NCI-H2227 (cell line): ENCODE data around the gene TSHZ2.
"Not testable (repeated sequence)": the region's sequence is repeated elsewhere in the genome, so short reads cannot be mapped to it uniquely, and the experiment has no call there.

Experiments used
- DNase-seq: peaks from one replicate; lab custom pipeline; 2025; ENCODE audit not compliant: unreplicated experiment; lab: John Stamatoyannopoulos, UW

TSHZ2 gene

DNA sequence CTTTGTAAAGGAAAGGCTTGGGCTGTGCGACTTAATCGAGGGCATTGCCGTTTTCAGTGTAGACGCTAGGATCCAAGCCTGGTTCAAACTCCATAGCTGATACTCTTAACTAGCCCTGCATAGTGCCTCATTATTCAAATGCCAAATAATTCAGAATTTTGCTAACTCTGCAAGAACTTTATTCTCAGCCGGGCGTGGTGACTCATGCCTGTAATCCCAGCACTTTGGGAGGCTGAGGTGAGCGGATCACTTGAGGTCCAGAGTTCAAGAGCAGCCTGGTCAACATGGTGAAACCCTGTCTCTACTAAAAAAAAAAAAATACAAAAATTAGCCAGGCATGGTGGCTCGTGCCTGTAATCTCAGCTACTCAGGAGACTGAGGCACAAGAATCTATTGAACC is 394.8 kb downstream of the TSHZ2 start:
- not testable (repeated sequence) for DNase-seq

DNA sequence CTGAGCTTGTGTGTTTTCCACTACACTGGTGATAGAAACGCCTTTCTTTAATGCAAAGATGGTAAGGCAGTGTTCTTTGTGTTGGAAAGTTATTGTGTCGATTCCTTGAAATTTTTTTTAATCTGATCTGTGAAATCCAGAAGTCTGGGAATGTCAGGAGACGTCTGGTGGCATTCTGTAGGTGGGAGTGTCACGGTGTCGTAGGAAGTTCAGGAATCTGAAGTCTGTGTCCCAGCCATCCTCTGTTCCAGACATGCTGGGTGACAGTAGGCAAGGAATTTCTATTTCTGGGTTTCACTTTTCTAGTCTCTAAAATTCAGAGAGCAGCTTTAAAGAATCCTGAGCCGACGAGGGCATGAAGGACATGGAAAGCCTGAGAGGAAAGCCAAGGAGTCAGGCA is 397.7 kb downstream of the TSHZ2 start:
- DNase-seq, result no peak

DNA sequence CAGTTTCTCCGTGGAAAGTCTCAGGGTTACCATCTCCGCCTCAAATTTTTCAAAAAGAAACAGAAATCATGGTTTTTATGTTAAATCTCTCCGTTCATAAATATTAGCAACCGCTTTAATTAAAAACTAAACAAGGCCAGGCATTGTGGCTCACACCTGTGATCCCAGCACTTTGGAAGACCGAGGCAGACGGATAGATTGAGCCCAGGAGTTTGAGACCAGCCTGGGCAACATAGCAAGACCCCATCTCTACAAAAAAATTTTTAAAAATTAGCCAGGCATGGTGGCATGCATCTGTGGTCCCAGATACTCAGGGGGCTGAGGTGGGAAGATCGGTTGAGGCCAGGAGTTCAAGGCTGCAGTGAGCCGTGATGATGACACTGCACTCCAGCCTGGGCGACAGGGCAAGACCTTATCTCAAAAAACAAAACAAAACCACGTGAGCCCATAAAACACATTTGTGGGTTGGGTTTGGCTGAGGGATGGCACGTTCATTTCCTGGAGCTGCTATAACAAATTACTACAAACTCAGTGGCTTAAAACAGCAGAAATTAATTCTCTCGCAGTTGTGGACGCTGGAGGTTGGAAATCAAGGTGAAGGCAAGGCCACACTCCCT is 398.3 kb downstream of the TSHZ2 start:
- DNase-seq, result no peak

DNA sequence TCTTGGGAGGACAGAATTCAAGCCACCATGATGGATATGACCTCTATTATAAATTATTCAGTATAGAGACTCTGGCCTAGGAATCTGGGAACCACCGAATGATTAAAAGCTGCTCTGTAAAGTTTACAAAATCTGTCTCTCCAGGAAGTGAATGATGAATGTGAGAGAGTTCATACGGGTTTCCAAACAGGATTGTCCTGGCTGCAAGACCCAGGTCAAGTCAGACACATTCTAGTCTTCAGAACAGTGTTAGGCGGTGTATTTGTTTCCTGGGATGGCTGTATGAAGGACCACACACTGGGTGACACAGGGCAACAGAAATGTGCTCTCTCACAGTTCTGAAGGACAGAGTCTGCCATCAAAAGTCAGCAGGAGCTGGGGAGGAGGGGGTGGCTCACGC is 399.1 kb downstream of the TSHZ2 start:
- no peak for DNase-seq

DNA sequence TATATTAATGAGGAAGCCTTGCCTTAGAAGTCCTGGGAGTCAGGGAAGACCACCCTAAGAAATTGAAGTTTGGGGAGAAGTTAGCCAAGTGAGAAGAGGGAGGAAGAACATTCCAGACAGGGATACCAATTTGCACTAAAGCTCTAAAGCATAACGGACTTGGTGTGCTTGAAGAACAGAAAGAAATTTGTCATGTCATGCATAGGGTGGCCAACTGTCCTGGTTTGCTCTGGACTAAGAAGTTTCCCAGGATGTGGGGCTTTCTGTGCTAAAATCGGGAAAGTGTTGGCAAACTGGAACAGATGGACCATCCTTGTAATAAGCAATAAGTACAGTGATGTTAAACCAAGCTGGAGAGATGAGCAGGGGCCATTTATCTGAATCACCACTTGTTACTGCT is 403.9 kb downstream of the TSHZ2 start:
- no peak for DNase-seq

DNA sequence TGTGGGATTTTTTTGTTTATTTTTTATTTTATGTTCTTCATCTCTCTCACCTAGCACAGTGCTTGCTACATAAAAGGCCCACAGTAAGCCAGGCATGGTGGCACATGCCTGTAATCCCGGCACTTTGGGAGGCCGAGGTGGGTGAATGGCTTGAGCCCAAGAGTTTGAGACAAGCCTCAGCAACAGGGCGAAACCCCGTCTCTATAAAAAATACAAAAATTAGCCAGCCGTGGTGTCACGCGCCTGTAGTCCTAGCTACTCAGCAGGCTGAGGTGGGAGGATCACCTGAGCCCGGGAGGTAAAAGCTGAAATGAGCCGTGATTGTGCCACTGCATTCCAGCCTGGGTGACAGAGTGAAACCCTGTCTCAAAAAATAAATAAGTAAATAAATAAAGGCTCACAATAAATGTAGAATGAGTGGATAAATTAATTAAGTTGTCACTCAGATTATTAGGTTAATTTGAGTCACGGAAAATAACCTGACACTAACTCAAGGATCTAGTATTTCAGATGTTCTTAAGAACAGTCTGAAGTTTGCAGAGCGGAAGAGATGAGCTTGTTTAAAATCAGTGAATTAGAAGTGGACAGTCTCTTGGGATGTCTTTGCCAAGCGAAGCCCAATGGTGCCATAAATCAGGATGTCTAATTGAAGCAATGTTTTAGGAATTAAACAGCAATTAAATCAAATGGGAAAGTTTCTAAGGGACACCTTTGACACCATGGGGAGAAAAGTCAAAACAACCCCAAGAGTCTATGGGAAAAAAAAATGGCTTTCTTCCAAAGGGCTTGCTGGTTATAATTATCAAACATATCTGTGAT is 407.1 kb downstream of the TSHZ2 start:
- DNase-seq, result no peak

DNA sequence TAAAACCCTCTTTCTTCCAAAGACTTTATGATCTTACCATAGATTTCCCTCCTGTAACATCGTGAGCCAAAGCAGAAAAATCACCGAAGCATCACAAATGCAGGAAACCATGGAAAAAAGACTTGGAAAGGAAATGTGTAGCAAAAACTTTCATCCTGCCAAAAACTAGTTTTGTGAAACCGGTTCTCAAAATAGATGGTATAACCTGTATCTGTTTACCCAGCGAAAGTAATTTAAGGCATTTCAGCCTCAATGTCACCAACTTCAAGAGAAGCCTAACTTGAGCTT is 407.6 kb downstream of the TSHZ2 start:
- no peak for DNase-seq

DNA sequence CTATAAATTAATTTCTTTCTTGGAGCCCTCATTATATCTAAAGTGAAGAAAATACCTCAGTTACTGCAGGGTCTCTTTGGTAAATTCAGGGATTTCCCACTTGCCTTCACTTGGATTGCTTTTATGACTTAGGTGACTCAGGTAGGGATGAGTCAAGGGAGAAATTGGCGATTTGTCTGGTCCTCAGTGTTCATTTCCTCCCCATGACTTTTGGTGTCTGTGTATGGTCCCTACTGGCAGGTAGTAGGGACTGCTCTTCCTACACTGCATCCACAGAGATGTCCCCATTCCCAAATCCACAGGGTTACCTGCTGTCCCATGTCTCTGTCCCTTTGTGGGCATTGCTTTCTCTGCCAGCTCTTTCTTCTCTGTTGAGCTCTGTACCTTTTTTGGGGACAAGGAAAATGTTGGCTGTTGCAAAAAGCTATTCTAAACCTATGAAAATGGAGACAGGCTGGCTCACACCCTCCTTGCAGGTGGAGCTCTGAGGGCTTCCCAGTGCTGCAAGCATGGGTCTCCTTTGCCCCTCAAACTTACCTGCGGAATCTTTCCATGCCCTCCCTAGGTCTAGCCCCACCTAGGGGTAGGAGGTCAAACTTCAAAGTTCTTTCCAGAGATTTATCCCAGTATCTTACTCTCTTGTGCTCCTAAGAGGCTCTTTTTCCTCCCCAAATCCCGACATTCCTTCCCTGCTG is 409.6 kb downstream of the TSHZ2 start:
- DNase-seq, result no peak

DNA sequence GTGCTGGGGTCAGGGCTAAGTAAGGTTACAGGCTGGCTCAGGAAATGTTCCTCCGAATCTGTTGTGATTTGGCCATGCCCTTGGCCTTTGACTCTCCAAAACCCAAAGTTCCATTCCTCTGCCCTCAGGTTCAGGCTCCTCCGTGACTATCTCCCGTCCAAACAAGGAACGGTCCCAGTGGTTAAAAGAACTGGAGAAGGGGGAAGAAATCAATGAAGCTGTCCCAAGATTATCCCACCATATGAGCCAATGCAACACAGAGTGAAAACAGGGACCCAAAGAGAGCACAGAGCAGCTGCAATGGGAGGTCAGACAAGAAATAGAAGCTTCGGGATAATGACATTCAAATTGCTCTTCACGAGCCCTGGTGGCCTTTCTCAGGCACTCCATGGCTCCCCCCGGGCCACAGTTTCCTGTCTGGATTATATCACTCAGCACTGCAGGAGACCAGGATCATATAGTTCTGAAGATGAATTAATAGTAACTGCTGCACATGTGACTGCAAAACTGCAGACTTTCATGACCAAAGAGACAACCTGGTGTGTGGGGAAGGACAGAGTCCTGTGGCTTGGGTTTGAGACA is 410.2 kb downstream of the TSHZ2 start:
- no peak for DNase-seq

DNA sequence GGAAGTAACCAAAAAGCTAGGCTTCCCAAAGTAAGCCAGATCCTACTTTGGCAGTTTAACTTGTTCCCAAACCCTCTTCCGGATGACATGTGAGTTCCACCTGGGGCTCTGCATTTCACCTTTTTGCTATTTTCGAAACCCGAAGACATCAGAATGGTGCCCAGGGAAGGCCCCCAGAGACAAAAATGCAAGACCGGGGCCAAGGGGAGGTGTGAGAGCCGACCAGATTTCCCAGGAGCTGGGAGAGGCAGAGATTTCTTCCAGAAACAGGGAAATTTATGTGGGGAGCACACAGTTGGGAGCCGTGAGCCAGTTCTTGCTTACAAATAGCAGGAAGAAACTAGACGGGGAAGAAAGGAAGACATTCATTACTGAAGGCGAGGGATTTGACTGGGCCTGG is 411.8 kb downstream of the TSHZ2 start:
- no peak for DNase-seq

DNA sequence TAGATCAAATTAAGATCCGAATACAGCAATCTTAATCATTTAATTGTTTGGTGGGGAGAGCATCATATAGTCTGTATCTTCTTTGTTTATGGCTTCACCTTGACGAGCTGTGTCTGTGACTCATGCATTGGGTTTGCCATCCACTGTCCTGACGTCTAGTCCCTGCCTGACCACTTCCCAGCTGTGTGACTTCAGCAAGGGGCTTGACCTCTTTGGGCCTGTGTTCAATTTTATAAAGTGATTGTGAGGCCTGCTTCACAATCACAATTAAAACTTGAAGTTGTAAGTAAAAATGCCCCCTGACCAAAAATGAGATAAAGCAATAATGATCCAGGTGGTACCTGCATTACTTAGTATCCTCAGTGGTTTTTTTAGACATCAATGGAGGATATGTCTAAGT is 412.2 kb downstream of the TSHZ2 start:
- DNase-seq, result no peak

DNA sequence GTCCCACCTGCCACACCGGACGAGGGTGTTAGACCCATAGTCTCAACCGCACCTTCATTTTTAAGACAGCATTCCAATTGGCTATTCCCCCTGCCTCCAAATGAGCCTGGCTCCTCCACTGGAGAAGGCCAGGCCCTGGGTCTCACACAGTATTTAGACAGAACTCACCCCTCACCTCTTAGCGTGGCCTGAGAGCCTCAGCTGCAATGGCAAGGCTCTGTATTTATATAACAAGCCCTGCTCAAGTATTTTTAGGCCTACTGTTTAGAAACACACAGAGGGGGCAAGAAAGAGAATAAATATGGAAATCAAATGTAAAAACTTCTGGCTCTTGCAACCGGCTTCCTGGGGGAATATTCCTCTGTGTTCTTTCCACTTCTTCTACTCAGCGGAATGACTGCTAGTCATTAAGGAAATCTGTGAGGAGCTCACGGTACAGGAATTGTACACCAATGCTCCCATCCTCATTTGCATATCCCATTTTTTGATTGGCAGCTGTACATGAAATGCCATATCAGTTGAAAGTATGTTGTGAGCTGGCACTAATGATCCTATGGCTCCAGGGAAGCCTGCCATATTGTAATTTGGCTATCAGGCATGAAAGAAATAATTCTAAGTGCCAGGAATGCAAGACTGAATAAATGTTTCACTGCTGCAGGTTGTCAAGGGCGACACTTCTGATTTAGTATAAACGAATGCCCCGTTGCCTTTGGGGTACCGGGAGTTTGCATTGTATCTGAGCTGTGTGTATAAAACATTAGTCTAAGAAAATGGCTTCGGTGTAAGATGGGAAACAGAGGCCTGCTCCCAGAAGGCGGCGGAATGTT is 414.0 kb downstream of the TSHZ2 start:
- no peak for DNase-seq

DNA sequence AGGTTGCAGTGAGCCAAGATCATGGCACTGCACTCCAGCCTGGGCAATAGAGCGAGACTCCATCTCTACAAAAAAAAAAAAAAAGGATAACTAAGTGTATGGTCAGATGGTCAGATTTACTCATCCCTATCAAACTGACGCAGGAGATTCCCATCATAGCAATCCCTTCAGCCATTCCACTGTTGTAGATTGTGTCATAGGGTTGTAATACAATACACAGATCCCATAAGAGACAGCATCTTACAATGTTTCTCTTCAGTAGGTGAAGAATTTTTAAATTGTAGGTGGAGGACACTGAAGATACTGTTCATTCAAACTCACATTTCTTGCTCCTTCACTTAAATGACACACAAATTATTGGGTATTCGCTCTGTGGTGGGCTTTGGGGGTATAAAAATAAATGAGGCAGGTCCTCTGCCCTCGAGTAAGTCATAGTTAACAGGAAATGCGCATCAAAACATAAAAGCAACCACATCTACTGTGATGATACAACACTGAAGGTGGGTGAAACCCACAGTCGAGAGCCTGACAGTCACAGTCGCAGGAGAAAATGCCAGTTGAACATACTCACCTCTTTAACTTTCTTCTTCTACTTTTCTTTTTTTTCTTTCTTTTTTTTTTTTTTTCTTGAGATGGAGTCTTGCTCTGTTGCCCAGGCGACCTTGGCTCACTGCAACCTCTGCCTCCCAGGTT is 416.0 kb downstream of the TSHZ2 start:
- no peak for DNase-seq

DNA sequence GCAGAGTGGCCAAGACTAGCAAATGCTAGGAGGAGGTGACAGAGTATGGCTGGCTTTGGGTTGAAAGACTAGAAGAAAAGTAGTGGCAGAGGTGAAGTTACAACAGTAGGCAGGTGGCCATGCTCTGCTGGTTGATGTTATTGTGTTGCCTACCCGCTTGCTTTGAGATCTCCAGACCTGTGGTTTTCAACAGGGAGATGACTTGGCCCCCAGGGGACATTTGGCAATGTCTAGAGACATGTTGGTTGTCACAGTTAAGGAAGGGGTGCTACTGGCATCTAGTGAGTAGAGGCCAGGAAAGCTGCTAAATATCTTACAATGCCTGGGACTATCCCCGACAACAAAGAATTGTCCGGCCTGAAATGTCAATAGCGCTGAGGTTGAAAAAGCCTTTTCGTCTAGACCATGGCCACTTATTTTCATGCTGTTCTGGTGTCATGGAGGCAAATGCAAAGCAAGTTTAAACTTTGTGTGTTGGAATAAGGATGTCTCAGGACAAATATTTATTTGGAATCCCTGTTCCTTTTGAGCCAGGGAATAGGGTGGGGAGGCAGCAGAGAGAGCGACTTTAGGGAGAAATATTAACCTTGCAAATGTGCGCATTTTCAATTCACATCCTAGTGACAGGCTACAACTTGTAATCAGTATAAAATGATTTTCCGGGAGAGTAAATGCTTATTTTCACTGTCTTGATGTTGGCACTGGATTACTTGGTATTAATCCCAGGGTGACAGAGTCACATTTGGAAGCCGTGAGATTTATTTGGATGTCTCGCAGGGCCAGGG is 417.6 kb downstream of the TSHZ2 start:
- no peak for DNase-seq

DNA sequence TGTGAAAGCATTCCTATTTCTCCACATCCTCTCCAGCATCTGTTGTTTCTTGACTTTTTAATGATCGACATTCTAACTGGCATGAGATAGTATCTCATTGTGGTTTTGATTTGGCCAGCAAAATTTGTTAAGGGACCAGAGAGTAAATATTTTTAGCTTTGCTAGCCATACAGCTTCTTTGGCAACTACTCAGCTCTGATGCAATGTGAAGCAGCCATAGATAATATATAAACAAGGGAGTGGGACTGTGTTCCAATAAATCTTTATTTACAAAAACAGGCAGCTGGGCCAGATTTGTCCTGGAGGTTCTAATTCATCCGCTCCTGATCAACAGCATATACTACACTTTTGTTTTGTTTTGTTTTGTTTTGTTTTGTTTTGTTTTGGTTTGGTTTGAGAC is 418.6 kb downstream of the TSHZ2 start:
- no peak for DNase-seq

DNA sequence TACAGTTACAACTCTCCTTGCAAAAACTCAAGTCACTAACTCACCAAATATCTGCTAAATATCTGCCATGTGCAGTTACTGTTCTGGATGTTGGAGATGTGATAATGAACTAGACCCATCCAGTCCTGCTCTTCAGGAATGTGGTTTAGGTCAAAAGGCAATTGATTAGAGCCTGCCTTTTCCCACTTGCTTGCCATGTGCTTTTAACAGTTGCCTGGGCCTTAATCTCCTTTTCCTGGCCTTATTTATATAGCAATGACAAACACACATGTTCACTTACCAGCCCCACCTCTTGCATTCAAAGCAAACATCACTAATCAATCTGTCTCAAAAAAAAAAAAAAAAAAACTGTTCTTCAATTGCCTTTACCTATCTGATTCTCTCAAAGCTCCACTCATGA is 422.3 kb downstream of the TSHZ2 start:
- no peak for DNase-seq

DNA sequence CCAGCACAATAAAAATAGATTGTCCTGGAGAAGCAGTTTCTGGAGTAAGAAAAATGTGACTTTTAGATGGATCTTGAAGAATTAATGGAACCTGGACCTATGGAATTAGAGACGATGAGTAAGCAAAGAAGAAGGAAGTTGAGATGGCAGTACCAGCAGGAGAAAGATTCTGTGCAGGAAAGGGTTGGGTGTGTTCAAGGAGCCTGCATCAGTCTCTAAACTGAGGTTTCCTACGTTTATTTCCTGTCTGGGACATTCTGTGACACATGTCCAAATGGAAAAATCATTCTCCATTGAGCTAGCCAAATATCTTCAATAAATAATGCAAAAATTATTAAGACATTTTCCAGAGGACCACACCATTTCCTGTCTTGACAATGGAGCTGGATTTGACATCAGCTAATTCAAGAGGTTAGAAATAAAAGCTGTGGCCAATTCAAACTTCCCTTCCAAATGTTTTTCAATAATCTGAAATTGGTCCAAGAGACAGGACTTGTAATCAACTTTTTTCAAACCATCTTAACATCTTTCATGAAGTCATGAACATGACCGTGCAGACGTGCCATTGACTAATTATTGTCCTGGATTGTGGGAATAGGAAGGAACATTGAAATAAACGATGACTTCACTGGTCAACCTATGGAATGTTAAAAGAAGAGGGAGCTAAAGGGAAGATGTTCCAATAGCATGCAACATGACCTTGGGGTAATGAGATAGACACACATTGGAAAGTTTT is 423.2 kb downstream of the TSHZ2 start:
- DNase-seq, result no peak

DNA sequence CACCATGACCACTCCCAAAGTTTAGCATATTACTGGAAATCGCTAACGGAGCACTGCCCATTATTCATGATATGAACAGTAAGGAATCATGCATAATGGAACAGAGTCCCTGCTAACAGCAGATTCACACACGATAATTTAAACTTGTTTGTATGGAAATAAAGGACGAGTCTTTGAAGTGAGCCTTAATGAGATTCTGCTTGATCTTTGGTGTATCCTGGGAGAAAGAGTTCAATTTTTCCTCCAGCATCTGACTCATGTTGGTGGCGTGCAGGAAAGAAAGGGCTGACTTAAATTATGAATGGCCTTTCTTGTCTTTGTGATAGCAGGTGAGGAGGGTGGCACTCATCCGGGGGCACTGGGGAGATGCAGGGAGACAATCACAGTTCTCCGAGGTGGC is 426.9 kb downstream of the TSHZ2 start:
- DNase-seq, result no peak
